A549 (cell line): ENCODE results near the gene PSMB10. TPM values are rescaled to one million over a fixed set of nuclear protein-coding genes. Genes with fewer than 3 reads are reported as not detected.

ENCODE experiments used
- ATAC-seq, 2 experiments: fragments of 200-7000 bp in 1 of 2; fragments of >200 bp in 1 of 2; cut with Nextera tagmentation in 1 of 2; cut with Tn5 transposase in 1 of 2; 3 replicates each; pipeline versions ENCODE4 v1.8.0 to v1.9.1; 2018 to 2020; ENCODE audit warnings: mild to moderate bottlenecking in 1 of 2, moderate library complexity in 1 of 2
- CTCF ChIA-PET: fragments of 300-600 bp; sonication (Branson Sonifier 250); formaldehyde crosslinking; extraction: SDS; loops from one replicate; lab custom pipeline; 2021; ENCODE audit warnings: antibody characterized with exemption, inconsistent platforms; lab: Yijun Ruan, JAX
- POLR2A ChIA-PET: fragments of 350-600 bp; formaldehyde crosslinking; extraction: SDS; loops from one replicate; lab custom pipeline; 2021; ENCODE audit warnings: antibody characterized with exemption, inconsistent platforms; lab: Yijun Ruan, JAX
- DNase-seq, 2 experiments: peaks; one replicate each; pipeline versions ENCODE4 v3.0.0 to v3.0.0-alpha.2; 2011 to 2016; ENCODE audit warnings: low read depth in 1 of 2, low spot score in 1 of 2
- FAIRE-seq: peaks from 2 replicates; lab custom pipeline; 2011; peaks lifted over from hg19 to GRCh38; lab: Jason Lieb, UNC
- H3K27ac ChIP-seq, 2 experiments: fragments of >200 bp; sonication (Bioruptor Twin); formaldehyde crosslinking; 3 replicates each; pipeline ENCODE4 v1.5.1; 2016 to 2017
- H3K4me1 ChIP-seq: fragments of >200 bp; sonication (Bioruptor Twin); formaldehyde crosslinking; 3 replicates; pipeline ENCODE4 v1.6.1; 2016
- H3K4me2 ChIP-seq: fragments of >200 bp; sonication (Bioruptor Twin); formaldehyde crosslinking; 3 replicates; pipeline ENCODE4 v1.6.1; 2016
- H3K4me3 ChIP-seq: fragments of >200 bp; sonication (Bioruptor Twin); formaldehyde crosslinking; 3 replicates; pipeline ENCODE4 v1.5.1; 2016
- H3K9me3 ChIP-seq: fragments of >200 bp; sonication (Bioruptor Twin); formaldehyde crosslinking; 3 replicates; pipeline ENCODE4 v1.6.1; 2016
- EHF ChIP-seq: fragments of 250-450 bp; sonication (Bioruptor Pico); IDR thresholded peaks from 2 replicates; pipeline ENCODE4 v1.5.0; 2020; ENCODE audit warnings: mild to moderate bottlenecking
- EHMT2 ChIP-seq: fragments of 200-600 bp; sonication (generic); IDR thresholded peaks from 2 replicates; pipeline ENCODE4 v1.6.1; 2016; ENCODE audit warnings: antibody characterized with exemption, low read depth, mild to moderate bottlenecking, moderate library complexity
- FOSB ChIP-seq: fragments of 250-450 bp; sonication (Bioruptor Pico); IDR thresholded peaks from 2 replicates; pipeline ENCODE4 v1.5.0; 2020; ENCODE audit warnings: mild to moderate bottlenecking, moderate library complexity
- FOSL2 ChIP-seq, 2 experiments: fragments of 450-650 bp in 1 of 2; fragments of >200 bp in 1 of 2; sonication (Bioruptor Twin) in 1 of 2; formaldehyde crosslinking; IDR thresholded peaks; 2 replicates each; pipeline versions ENCODE4 v1.5.0 to v1.6.1; 2016 to 2020; ENCODE audit warnings: mild to moderate bottlenecking in 1 of 2, moderate library complexity in 1 of 2
- GATA3 ChIP-seq: IDR thresholded peaks from 2 replicates; pipeline ENCODE4 v1.6.1; 2012; ENCODE audit warnings: borderline replicate concordance
- HDAC2 ChIP-seq: fragments of 200-600 bp; sonication (generic); IDR thresholded peaks from 2 replicates; pipeline ENCODE4 v1.6.1; 2016
- HOXA7 ChIP-seq: fragments of 250-450 bp; sonication (Bioruptor Pico); IDR thresholded peaks from 2 replicates; pipeline ENCODE4 v1.5.0; 2020; ENCODE audit warnings: mild to moderate bottlenecking, moderate library complexity
- HOXB5 ChIP-seq: fragments of 250-450 bp; sonication (Bioruptor Pico); IDR thresholded peaks from 2 replicates; pipeline ENCODE4 v1.5.0; 2020; ENCODE audit warnings: mild to moderate bottlenecking, moderate library complexity
- JUN ChIP-seq, 2 experiments: fragments of >200 bp; sonication (Bioruptor Twin); formaldehyde crosslinking; IDR thresholded peaks; 2 replicates in 1 of 2; 3 replicates in 1 of 2; pipeline ENCODE4 v1.6.1; 2016 to 2017
- KDM1A ChIP-seq: fragments of 200-600 bp; sonication (generic); IDR thresholded peaks from 2 replicates; pipeline ENCODE4 v1.6.1; 2016; ENCODE audit warnings: low read depth, mild to moderate bottlenecking
- KDM5A ChIP-seq: fragments of 200-600 bp; sonication (generic); IDR thresholded peaks from 2 replicates; pipeline ENCODE4 v1.6.1; 2016; ENCODE audit warnings: antibody characterized with exemption, mild to moderate bottlenecking
- MAFK ChIP-seq: fragments of 450-650 bp; IDR thresholded peaks from 2 replicates; pipeline ENCODE4 v1.6.1; 2014; ENCODE audit not compliant: partially characterized antibody
- MAZ ChIP-seq: fragments of 150-350 bp; IDR thresholded peaks from 2 replicates; pipeline ENCODE4 v1.6.1; 2014; ENCODE audit warnings: antibody characterized with exemption, low read depth, low read length, borderline replicate concordance
- NFE2L2 ChIP-seq: fragments of 150-350 bp; conservative IDR thresholded peaks from 2 replicates; pipeline ENCODE4 v1.6.1; 2014; ENCODE audit warnings: low read length
- NR3C1 ChIP-seq: fragments of >200 bp; sonication (Bioruptor Twin); formaldehyde crosslinking; IDR thresholded peaks from 3 replicates; pipeline ENCODE4 v1.6.1; 2017
- POLR2A ChIP-seq: IDR thresholded peaks from 2 replicates; pipeline ENCODE4 v1.6.1; 2012; ENCODE audit warnings: mild to moderate bottlenecking, low read length
- RFX5 ChIP-seq: fragments of 450-650 bp; IDR thresholded peaks from 2 replicates; pipeline ENCODE4 v1.7.1; 2014; ENCODE audit warnings: antibody characterized with exemption, mild to moderate bottlenecking, moderate library complexity
- RNF2 ChIP-seq: fragments of 200-600 bp; sonication (generic); IDR thresholded peaks from 2 replicates; pipeline ENCODE4 v1.6.1; 2016; ENCODE audit warnings: low read depth, mild to moderate bottlenecking, antibody characterized with exemption, moderate library complexity, borderline replicate concordance
- TFCP2L1 ChIP-seq: fragments of 250-450 bp; sonication (Bioruptor Pico); IDR thresholded peaks from 2 replicates; pipeline ENCODE4 v1.5.0; 2021; ENCODE audit warnings: mild to moderate bottlenecking
- TP53 ChIP-seq: fragments of 250-450 bp; sonication (Bioruptor Pico); IDR thresholded peaks from 2 replicates; pipeline ENCODE4 v1.5.0; 2021; ENCODE audit warnings: mild to moderate bottlenecking, moderate library complexity
- ZC3H11A ChIP-seq: fragments of 450-650 bp; IDR thresholded peaks from 2 replicates; pipeline ENCODE4 v1.6.1; 2014; ENCODE audit warnings: antibody characterized with exemption, mild to moderate bottlenecking
- ZNF302 ChIP-seq: fragments of 250-450 bp; sonication (Bioruptor Pico); IDR thresholded peaks from 2 replicates; pipeline ENCODE4 v1.9.0; 2021; ENCODE audit warnings: inconsistent platforms, mild to moderate bottlenecking, moderate library complexity
- ZSCAN20 ChIP-seq: fragments of 250-450 bp; sonication (Bioruptor Pico); IDR thresholded peaks from 2 replicates; pipeline ENCODE4 v1.8.0; 2022; ENCODE audit warnings: mild to moderate bottlenecking, moderate library complexity
- WGBS: methylation state at CpG from one replicate; pipeline ENCODE4 v1.1.6; 2017; ENCODE audit errors: missing lambda C conversion rate; 5-methylcytosine and 5-hydroxymethylcytosine counted together
- polyA plus RNA-seq, 4 experiments: library from polyadenylated mRNA; depleted of rRNA in 3 of 4; stranded (reverse); fragments of >200 nt; fragmentation: RNase III in 1 of 4; extraction: RNeasy Plus Mini Kit Qiagen cat#74134 plus additional on column Dnase treatment in 1 of 4; gene quantifications; 2 replicates in 3 of 4; 3 replicates in 1 of 4; pipeline ENCODE4 v1.2.3, GENCODE V29; 2011 to 2017
- TF ChIP-seq, protein P1 (sequence below): fragments of 450-650 bp; IDR thresholded peaks from 2 replicates; pipeline ENCODE4 v1.6.1; 2014; ENCODE audit warnings: antibody characterized with exemption
- TF ChIP-seq, protein P2 (sequence below): fragments of >200 bp; sonication (Bioruptor Twin); formaldehyde crosslinking; IDR thresholded peaks from 3 replicates; pipeline ENCODE4 v1.6.1; 2016
- TF ChIP-seq, protein P3 (sequence below): fragments of 250-450 bp; sonication (Bioruptor Pico); IDR thresholded peaks from 2 replicates; pipeline ENCODE4 v1.5.0; 2020; ENCODE audit warnings: low read depth, mild to moderate bottlenecking, moderate library complexity

The PSMB10 gene
- polyA plus RNA-seq, 2 of the 4 experiments (the other 2 are of a cell fraction): 11.3 to 52.4 TPM

DNA sequence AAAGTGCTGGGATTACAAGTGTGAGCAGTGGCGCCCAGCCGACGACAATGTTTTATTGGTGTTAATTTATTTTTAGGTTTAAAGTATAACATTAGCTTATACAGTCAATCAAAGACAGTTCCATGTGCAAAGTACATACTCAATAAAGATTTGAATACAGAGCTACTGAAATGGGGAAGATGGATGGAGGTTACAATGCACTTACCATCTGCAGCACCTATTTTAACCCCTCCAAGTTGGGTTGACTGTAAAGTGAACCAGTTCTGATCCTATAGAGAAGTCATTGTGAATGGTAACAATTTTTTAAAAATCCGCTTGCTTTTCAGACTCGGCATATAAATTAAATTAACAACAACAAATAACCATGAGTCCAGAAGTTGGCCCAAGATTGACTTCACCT is 44.3 kb downstream of the PSMB10 start:
- H3K27ac ChIP-seq: peak overlapping the region; percentile 59 to 76
- CTCF ChIA-PET: interaction anchor here (0.8 to 3.7 kb wide), 4 partner anchors 10 to 76 kb away, joined by 3 to 44 read pairs (median 8); no protein-coding TSS in a partner anchor
- WGBS: 72% methylated on average over 5 of the region's 5 CpGs
- ATAC-seq (no peak), DNase-seq (no peak), FAIRE-seq (no peak)
- H3K4me3 ChIP-seq: peak overlapping the region; percentile 98
- H3K9me3 ChIP-seq: no peaks in the 10 kb centered on the region
- peaks cover 11% of the 10 kb centered on the region; the same call in 2 of the 3 replicates for H3K4me1 ChIP-seq
- TF ChIP-seq, protein P1, sequence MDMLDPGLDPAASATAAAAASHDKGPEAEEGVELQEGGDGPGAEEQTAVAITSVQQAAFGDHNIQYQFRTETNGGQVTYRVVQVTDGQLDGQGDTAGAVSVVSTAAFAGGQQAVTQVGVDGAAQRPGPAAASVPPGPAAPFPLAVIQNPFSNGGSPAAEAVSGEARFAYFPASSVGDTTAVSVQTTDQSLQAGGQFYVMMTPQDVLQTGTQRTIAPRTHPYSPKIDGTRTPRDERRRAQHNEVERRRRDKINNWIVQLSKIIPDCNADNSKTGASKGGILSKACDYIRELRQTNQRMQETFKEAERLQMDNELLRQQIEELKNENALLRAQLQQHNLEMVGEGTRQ: no peak
- TF ChIP-seq ZSCAN20 (CRISPR knock-in tag) (no peak), TP53 (CRISPR knock-in tag) (no peak), ZNF302 (CRISPR knock-in tag) (no peak), GATA3 (no peak), MAFK (no peak), FOSB (CRISPR knock-in tag) (no peak), NR3C1 (no peak), RFX5 (no peak), POLR2A (no peak), KDM5A (no peak), EHF (CRISPR knock-in tag) (no peak)
- TF ChIP-seq, protein P2, sequence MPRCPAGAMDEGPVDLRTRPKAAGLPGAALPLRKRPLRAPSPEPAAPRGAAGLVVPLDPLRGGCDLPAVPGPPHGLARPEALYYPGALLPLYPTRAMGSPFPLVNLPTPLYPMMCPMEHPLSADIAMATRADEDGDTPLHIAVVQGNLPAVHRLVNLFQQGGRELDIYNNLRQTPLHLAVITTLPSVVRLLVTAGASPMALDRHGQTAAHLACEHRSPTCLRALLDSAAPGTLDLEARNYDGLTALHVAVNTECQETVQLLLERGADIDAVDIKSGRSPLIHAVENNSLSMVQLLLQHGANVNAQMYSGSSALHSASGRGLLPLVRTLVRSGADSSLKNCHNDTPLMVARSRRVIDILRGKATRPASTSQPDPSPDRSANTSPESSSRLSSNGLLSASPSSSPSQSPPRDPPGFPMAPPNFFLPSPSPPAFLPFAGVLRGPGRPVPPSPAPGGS: no peak
- TF ChIP-seq, protein P3, sequence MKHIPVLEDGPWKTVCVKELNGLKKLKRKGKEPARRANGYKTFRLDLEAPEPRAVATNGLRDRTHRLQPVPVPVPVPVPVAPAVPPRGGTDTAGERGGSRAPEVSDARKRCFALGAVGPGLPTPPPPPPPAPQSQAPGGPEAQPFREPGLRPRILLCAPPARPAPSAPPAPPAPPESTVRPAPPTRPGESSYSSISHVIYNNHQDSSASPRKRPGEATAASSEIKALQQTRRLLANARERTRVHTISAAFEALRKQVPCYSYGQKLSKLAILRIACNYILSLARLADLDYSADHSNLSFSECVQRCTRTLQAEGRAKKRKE: no peak
- H3K4me2 ChIP-seq: peak overlapping the region; percentile 70
- POLR2A ChIA-PET: interaction anchor here (0.7 to 1.9 kb wide), 3 partner anchors 8 to 1330 kb away, joined by 3 to 8 read pairs (median 3); partner anchors contain the start of gene NRN1L

DNA sequence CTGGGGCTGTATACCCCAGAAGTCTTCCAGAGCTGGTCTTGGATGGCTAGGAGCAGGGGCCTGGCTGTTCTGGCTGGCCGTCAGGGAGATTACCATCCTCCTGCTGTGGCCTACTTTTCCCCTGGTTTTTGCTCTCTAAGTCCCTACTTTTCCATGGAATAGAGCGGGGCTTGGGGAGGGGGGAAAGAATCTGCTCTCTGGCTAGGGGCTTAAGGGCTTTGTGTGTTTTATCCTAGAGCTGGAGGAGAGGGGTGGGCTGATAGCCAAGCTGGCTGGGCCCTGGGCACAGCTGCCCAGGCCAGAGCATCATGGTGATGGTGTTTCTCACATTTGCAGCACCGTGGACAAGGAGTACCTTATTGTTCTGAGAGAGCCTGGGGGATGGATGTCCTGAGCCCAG is 48.3 kb downstream of the PSMB10 start:
- Histone ChIP-seq H3K9me3 (no peaks in the 10 kb centered on the region), H3K4me2 (no peak overlapping the region), H3K27ac (no peak overlapping the region), H3K4me3 (no peak overlapping the region), H3K4me1 (peaks cover 14% of the 10 kb centered on the region; the same call in 2 of the 3 replicates)
- DNase-seq (no peak), ATAC-seq (no peak), FAIRE-seq (no peak)
- WGBS: 81% methylated on average over 3 of the region's 3 CpGs
- TF ChIP-seq NFE2L2: no peak
- TF ChIP-seq, protein P1: no peak
- TF ChIP-seq MAZ: no peak
- no peak for TF ChIP-seq ZSCAN20 (CRISPR knock-in tag)
- TF ChIP-seq HOXA7: no peak
- no peak for TF ChIP-seq HDAC2
- TF ChIP-seq ZC3H11A: no peak
- TF ChIP-seq KDM5A: no peak
- TF ChIP-seq KDM1A: no peak
- no peak for TF ChIP-seq HOXB5
- no peak for TF ChIP-seq EHMT2
- TF ChIP-seq TFCP2L1: no peak
- TF ChIP-seq JUN (IDR thresholded peaks at IDR 0.05): no peak
- TF ChIP-seq FOSL2 (IDR thresholded peaks at IDR 0.05): no peak
- no peak for TF ChIP-seq FOSL2 (CRISPR knock-in tag; IDR thresholded peaks at IDR 0.05)
- TF ChIP-seq RNF2: no peak
- ChIA-PET POLR2A (no interaction called here), CTCF (interaction anchor here (0.7 to 17.4 kb wide), 7 partner anchors 9 to 72 kb away, joined by 3 to 370 read pairs (median 4); partner anchors contain the start of genes CTRL, EDC4, LCAT and PSMB10)
